ENCODE data around the gene SLC5A10.
A peak's percentile ranks its signal among the peaks of the same experiment; 100 is the strongest.
"Not testable (repeated sequence)": the region's sequence is repeated elsewhere in the genome, so short reads cannot be mapped to it uniquely, and the experiment has no call there.

The SLC5A10 gene

GRCh38 chr17:19019041-19019941, 67.3 kb downstream of the SLC5A10 start:
- DNase-seq (ENCODE audit: low read depth in 2 of 2): no peak

- no peak for DNase-seq (ENCODE audit: low read depth in 2 of 2)
These were observed 68.1 kb downstream of the SLC5A10 start for GRCh38 chr17:19020016-19020415.

DNA sequence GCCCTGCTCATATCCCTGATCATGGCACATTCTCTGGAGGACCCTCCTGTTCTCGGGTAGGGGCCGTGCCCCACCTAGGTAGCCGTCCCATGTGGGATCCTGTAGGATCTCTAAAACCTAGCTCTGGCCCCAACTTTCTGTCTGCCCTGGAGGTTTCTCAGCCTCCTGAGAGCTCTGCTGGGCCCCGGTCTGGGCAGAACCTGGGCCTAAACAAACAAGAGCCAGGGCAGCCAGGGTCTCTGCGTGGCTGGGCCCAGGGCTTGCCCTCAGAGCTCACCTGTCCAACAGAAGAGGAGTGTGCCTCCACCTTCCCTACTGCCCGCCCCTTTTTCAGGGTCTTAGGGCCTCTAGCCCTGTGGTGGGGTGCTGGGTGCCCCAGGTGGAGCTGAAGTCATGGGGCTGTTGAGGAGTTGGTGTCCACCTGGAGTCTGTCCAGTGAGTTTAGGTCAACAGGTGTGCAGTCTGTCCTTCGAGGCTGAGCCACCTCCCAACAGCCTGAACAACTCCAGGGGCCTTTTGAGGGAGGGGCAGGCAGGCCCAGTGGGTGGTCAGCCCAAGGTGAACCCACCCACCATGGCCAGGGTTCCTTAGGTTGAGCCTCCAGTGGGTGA, 69.2 kb downstream of the SLC5A10 start:
- not testable (repeated sequence) for DNase-seq (ENCODE audit: low read depth in 2 of 2)

DNA sequence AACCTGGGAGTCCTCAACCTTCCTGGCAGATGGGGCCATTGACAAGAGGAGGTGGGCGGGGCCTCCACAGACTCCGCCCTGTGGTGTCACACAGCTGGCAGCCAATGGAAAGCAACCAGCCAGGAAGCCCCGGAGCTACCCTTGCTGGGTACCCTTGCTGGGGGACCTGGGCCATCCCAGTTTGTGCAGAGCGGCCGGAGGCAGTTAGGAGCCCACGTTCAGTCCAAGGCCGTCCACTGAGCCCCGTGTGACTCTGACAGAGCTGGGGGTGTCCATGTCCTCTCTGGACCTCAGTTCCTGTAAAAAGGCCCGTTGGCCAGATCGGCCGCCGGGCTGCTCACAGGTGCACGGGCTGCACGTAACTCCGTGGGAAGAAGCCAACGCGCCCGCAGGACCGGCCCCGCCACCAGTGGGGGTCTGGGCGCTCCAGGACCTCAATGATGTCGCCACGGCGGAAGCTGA, 69.7 kb downstream of the SLC5A10 start:
- no peak for DNase-seq (ENCODE audit: low read depth in 2 of 2)

GRCh38 chr17:19022128-19022527, 70.2 kb downstream of the SLC5A10 start:
- no peak for DNase-seq (ENCODE audit: low read depth in 2 of 2)

- DNase-seq (ENCODE audit: low read depth in 2 of 2): no peak
These were observed 70.8 kb downstream of the SLC5A10 start for GRCh38 chr17:19022747-19023146.

DNA sequence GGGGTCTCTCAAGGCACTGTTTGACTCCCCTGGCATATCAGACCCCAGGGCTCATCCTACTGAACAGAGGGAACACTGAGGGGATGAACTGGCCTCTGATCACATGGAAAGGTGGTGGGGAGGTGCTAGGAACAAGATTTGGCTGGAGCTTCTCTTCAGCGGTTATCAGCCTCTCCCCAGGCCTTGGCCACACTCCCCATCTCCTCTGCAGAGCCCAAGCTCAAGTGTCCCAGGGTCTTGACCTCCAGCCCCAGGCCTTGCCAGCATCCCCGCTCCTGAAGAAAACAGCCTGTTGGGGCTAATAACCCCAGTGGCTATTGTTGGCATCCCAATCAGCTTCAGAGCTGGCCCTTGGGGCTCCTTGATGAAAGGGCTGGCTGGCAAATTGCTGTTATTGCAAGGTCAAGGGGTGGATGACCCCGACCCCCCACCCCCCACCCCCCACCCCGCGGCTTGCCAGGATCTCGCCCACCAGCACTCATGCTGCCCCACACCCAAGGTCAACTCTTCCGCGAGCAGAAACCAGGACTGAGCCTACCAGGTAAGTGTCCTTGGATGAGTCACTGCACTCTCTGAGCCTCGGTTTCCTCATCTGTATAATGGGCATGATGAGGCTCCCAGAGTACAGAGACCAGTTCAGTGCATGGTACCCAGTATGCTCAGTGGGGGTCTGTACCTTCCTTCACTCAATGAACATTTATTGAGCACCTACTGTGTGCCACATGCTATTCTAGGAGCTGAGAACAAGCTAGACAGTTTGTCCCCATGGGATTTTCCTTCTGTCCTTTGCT, 71.4 kb downstream of the SLC5A10 start:
- no peak for DNase-seq (ENCODE audit: low read depth in 2 of 2)

GRCh38 chr17:19024101-19025078, 72.4 kb downstream of the SLC5A10 start:
- no peak for DNase-seq (ENCODE audit: low read depth in 2 of 2)

DNA sequence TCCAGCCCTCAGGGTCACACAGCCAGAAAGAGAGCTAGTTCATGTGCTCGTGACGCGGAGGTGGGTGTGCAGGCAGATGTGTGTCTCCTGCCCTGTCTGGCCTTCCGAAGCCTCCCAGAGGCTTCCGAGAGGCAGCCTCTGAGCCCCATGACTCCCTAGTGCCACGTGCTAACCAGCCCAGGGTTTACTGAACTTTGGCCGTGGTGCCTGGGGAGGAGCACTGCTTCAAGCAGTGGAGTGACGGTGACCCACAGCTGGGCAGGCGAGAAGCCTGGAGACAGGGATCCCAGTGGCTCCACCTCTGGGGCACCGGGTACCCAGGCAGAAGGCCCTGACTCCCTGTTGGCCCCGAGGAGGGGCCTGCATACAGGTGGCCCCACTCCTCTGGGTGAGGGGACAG, 76.7 kb downstream of the SLC5A10 start:
- not testable (repeated sequence) for DNase-seq (ENCODE audit: low read depth in 2 of 2)

DNA sequence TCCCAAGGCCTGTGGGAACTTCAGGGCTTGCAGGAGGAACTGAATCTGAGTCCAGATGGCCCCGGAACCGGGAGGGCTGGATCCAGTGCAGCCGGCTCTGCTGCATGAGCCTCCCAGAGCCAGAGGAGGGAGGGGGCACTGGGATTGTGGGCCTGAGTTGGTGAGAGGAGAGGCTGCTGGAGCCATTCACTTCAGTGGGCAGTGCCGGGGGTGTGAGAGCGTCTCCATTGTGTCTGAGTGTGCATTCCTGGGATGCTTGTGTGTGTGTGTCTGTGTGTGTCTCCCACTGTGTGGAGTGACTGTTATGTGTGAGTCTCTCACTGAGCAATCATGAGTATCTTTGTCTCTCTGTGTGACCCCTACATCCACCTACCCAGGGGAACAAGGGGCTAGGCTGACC, 77.8 kb downstream of the SLC5A10 start:
- DNase-seq (ENCODE audit: low read depth in 2 of 2): not testable (repeated sequence)

GRCh38 chr17:19030771-19031449, 78.9 kb downstream of the SLC5A10 start:
- not testable (repeated sequence) for DNase-seq (ENCODE audit: low read depth in 2 of 2)

DNA sequence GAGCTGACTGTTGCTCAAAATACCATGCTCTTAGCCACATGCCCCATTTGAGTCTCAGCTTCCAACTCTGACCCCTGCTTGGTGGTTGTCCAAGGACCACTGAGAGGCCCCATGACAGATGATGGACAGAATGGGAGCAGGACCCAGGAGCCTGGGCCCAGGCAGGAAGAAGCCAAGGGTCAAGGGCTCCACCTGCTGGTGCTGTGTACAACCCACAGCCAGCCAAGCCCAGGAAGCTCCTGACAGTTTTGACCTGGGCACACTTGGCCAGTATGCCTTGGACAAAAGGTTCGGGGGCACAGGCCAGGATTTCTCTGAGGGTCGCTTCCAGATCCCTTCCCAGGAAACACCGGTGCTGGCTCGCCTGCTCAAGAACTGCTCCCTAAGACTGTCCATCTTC, 79.8 kb downstream of the SLC5A10 start:
- peak in 1 of 2 donors; percentile 11 for DNase-seq (ENCODE audit: low read depth in 2 of 2)

GRCh38 chr17:19032377-19032988, 80.5 kb downstream of the SLC5A10 start:
- DNase-seq (ENCODE audit: low read depth in 2 of 2): not testable (repeated sequence)

- DNase-seq (ENCODE audit: low read depth in 2 of 2): not testable (repeated sequence)
These were observed 84.2 kb downstream of the SLC5A10 start for GRCh38 chr17:19036186-19036585.

DNA sequence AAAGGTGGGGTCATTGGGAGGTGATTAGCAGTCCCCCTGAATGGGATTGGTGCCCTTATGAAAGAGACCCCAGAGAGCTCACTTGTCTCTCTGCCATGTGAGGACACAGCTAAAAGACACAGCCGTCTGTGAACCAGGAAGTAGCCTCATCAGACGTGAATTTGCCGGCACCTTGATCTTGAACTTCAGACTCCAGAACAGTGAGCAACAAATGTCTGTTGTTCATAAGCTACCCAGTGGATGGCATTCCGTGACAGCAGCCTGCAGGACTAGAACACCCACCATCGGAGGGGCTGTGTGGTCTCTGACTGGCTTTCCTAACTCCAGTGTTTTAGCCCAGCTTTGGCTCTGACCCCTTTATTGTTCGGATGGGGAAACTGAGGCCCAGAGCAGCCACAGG, 85.6 kb downstream of the SLC5A10 start:
- not testable (repeated sequence) for DNase-seq (ENCODE audit: low read depth in 2 of 2)

GRCh38 chr17:19038007-19038406, 86.0 kb downstream of the SLC5A10 start:
- DNase-seq (ENCODE audit: low read depth in 2 of 2): not testable (repeated sequence)

DNA sequence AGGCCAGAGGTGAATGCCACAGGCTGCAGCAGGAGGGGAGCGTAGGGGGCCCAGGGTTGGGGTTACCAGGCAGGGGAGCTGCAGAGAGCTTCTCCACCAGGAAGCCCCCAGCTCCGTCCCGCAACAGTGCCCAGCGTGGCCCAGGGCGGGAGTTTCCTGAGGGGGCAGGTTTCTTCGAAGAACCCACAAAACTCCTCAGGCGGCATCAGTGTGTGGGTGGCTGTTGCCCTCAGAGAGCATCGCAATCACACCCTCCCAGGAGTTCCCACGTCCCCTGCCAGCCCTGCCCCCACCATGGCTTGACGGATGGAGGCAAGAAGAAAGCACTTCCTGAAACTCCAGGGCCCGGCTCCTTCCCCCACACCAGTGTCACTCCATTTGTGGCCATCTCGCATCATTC, 86.8 kb downstream of the SLC5A10 start:
- not testable (repeated sequence) for DNase-seq (ENCODE audit: low read depth in 2 of 2)

DNA sequence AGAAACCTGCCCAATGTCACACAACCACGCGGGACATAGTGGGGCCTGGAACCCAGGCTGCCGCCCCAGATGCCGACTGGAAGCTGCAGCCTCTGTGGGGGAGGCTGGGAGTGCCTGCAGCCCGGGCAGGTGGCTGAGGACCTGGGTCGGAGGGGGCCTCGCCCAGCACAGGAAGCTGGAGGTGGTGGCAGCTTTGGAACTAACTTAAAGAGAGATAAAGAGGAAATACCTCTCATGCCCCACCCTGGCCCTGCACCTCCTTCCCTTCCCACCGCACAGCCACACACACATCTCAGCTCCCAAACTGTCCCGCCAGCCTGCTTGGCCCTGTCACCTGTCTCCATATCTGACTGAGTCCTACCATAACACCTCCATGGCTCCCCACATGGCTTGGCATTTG, 88.4 kb downstream of the SLC5A10 start:
- not testable (repeated sequence) for DNase-seq (ENCODE audit: low read depth in 2 of 2)

- not testable (repeated sequence) for DNase-seq (ENCODE audit: low read depth in 2 of 2)
These were observed 89.9 kb downstream of the SLC5A10 start for GRCh38 chr17:19041871-19042270.

DNA sequence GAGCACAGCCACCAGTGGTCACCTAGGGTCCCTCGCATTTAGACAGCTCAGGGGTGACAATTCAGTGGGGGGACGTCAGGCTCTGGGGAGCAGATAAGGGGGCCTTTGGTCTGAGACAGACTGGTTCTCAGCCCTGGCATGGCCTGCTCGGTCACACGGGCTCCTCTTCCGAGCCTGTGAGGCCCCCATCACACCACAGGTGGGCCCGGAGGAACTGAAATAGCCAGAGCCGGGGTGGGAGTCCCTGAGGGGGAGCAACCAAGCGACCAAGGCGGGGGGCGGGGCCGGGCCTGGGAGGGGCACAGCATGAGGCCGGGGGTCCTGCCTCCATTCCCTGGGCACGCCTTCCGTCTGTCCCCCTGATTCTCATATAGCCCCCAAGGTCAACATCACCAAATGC, 90.4 kb downstream of the SLC5A10 start:
- not testable (repeated sequence) for DNase-seq (ENCODE audit: low read depth in 2 of 2)
